HuH-7 (cell line): ENCODE results near the gene FHOD1.

Source experiments
- DNase-seq: peaks from one replicate; pipeline ENCODE4 v3.0.0; 2011; ENCODE audit warnings: low spot score

FHOD1 gene

GRCh38 chr16:67234180-67234597 lies 13.1 kb downstream of the FHOD1 start:
- DNase-seq, result no peak

DNA sequence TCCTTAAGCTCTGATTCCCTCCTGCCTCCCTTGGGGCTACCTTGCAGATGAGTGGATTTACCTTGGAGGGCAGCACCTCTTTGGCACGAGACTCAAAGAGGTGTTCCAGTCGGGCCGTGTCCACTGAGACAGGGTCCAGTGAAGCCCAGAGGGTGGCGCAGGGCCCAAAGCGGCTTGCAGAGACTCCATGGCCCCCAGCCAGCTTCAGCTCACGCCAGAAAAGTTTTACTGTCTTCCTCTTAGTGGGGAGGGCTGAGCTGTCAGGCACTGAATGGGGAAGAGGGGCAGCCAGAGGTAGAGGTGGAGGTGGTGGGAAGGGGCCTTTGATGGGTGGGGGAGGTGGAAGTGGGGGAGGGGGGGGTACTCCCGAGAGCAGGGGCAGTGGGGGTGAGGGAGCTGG lies 13.7 kb downstream of the FHOD1 start:
- no peak for DNase-seq

DNA sequence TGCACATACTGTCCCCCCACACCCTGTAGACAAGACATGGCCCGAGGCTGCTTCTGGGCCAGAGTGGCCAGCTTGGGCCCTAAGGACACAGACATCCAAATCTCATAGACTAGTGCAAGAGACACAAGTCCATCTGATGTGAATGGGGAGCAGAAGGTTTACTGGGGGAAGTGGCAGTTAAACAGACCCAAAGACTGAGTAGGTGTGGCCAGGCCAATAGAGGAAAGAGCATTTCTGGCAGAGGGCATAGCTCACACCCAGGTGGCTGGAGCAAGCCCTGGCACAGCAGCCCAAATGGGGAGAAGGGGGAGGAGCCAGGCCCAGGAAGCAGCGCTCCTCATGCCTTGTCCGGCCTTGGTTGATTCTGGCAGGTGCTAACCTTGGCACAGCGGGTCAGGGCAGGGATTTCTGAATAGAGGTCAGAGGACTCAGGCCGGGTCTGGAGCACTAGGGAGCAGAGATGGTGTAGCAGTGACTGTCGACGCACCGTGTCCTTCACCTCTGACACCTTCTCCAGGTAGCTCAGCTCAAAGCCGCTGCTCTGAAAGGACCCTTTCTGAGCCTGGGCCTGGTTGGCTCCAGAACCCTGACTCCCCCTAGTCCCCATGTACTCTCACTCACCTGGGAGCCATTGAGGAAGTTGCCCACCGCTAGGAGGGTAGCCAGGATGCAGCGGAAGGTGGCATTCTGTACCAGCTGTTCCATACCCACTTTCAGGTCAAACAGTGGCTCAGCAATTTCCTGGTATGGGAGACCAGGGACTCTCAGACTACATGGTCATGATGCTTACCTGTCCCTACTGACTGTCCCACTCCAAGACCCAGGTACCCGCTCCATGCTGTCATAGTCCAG lies 16.2 kb downstream of the FHOD1 start:
- no peak for DNase-seq

GRCh38 chr16:67229906-67230808 lies 17.1 kb downstream of the FHOD1 start:
- no peak for DNase-seq

GRCh38 chr16:67228905-67229304 lies 18.4 kb downstream of the FHOD1 start:
- DNase-seq, result no peak

GRCh38 chr16:67228034-67228785 lies 19.1 kb downstream of the FHOD1 start:
- DNase-seq, result no peak

DNA sequence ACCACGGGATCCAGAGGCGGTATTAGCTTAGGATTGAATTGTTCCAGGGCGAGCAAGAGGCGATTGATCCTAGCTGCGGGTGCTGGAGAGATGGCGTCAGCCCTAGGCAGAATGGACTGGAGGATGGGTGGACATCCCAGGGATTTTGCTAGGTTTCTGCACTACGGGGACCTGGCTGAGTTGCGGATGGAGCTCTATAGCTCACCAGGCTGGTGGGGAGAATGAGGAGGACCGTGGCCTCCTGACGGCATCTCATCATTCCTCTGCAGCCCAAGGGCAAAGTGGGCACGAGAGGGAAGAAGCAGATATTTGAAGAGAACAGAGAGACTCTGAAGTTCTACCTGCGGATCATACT lies 19.7 kb downstream of the FHOD1 start:
- DNase-seq, result no peak

DNA sequence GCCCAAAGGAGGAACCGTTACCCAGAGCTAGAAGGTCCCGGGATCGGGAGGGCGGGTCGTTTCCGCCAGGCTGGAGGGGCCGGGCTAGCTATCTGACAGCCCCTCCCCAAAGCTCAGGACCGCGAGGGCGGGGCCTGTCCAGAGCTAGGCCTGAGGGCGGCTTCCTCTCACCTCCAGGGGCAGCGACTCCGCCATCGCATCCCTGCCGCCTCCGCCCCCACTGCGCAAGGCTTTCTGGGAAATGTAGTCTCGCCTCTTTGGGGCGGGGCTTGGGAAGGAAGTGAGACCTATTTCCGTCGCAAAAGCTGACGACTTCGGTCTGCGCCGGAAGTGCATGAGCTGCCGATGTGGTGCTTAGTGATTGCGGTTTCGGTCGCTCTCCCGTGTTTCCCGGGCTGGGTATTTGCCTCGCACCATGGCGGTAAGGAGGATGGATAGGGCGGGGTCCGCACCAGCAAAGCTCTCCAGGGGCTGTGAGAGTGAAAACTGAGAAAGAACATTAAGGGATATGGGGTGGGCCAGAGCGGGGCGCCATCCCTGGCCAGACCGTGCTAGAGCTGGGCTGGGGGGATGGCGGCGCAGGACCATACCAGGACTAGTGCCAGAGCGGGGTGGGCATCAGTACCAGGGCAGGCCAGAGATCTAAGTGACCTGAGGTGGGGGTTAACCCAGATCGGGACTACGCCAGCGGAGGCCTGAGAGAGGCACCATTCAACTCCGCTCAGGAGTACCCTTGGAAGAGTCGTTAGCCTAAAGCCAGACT lies 20.3 kb downstream of the FHOD1 start, which contains the start of gene TMEM208:
TMEM208 (plus strand) TSS at position 327 of the 763 bp plus-strand sequence; CDS start at position 416, 89 bp downstream.
- DNase-seq, result peak; percentile 94

GRCh38 chr16:67226295-67226803 lies 20.9 kb downstream of the FHOD1 start:
- no peak for DNase-seq

- no peak for DNase-seq
These were observed 23.3 kb downstream of the FHOD1 start for GRCh38 chr16:67223992-67224391.

DNA sequence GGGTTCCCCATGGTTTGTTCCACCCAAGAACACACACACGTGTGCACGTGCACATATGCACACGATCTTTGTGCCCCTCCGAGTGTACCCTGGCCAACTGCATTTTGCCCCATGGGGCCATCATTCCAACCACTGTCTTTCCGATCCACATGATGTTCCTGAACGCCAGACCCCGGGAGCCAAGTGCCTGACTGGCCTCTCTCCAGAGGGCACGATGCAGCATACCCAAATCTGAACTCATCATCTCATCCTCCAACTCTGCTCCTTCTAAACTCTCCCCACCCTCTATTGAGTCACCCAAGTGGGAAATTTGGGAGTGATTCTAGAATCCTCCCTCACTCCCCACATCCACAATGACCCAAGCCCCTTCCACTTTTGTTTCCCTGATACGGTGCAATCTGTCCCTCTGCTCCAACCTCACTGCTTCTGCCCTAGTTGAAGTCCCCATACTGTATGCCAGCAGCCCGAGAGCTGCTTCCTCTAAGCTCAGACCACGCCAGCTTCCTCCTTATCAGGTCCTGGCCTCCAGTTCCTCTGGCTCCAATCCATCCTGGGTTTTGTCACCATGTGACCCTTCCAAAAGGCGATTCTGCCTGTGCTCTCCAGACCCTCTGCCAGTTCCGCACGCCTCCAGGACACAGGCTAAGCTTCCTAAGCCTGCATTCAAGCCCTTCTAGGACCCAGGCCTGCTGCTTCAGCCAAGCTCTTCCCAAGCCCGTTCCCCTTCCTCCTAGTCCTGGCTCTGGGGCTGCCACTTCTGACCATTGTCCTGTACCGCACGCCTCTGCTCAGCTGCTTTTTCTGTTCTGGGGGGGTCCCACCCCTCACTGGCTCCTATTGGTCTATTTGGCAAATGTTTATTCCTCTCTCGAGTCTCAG lies 30.4 kb downstream of the FHOD1 start:
- no peak for DNase-seq

GRCh38 chr16:67215706-67216105 lies 31.6 kb downstream of the FHOD1 start:
- DNase-seq, result no peak

GRCh38 chr16:67213197-67214019 lies 33.9 kb downstream of the FHOD1 start:
- DNase-seq, result no peak

DNA sequence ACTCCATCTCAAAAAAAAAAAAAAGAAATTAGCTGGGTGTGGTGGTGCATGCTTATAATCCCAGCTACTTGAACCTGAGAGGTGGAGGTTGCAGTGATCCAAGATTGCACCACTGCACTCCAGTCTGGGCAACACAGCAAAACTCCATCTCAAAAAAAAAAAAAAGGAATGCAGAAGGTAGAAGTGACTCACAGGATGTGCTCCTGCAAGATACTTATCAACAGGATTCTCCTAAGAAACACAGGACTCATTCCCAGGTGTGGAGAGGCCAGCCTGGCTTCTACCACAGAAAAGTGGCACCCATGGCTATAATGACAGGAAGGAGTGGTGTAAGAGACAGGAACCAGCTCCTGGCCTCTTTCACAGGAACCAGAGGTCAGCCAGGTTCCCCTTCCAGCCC lies 34.5 kb downstream of the FHOD1 start:
- DNase-seq, result no peak

DNA sequence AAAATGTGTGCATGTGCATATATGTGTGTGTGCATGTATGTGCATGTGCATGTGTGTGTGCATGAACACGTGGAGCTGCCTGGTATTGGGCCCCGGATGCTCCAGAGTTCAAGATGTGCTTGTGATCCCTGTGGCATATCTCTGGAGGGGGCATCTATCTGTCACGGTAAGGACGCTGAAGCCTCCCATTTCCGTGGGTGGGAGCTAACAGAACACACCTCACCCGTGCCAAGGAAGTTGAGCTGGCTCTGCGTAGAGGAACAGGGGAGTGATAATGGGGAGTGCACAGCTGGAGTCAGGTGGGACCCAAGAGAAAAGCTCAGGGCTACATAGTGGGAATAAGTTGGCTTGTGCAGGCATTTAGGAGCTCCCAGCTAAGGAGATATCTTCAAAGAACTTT lies 35.6 kb downstream of the FHOD1 start:
- no peak for DNase-seq

DNA sequence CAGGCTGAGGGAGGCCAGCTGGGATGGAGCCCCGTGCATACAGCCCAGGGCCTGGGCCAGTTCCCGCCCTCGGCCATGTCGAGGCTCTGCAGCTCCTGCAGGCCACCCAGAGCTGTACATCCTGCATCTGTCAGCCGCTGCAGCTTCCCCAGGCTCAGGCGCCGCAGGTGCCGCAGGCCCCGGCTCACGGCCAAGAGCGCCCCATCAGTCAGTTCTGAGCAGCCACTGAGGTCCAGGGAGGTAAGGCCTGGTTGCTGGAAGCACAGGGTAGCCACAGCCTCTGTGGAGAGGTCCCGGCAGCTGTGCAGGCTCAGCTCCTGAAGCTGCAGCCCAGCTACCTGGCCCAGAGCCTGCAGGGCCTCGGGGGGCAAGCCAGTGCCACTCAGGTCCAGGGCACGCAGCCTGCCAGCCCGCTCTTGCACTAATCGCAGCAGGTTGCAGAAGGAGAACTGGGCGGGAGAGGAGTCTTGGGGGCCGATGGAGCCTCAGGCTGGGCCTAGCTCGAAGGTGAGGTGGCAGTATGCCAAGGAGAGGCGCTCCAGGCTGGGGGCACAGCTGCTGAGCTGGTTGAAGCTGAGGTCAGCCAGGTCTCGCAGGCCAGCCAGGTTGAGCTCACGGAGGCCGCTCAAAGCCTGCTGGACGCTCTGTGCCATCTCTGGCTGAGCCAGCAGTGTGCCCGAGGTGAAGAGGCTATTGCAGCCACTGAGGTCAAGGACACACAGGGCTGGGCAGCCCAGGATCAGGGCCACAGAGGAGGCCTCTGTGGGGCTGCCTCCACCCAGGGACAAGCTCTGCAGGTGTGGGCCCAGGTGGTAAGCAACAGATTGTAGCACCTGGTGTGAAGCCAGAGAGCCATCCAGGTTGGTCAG lies 37.0 kb downstream of the FHOD1 start:
- no peak for DNase-seq

GRCh38 chr16:67209565-67209964 lies 37.7 kb downstream of the FHOD1 start:
- DNase-seq, result no peak

GRCh38 chr16:67208154-67208896 lies 39.0 kb downstream of the FHOD1 start:
- DNase-seq, result no peak
